HFFc6 (cell line): Measurements from ENCODE around the gene ECE1. TPM values are rescaled to one million over a fixed set of nuclear protein-coding genes. Genes with fewer than 3 reads are reported as not detected.
A peak's percentile ranks its signal among the peaks of the same experiment; 100 is the strongest.

Source experiments
- DNase-seq: peaks from one replicate; pipeline ENCODE4 v3.0.0-alpha.2; 2018
- H3K27ac Mint-ChIP-seq: 2 replicates; pipeline ENCODE4 v1.8.0; 2020; ENCODE audit warnings: mild to moderate bottlenecking, mixed read lengths
- H3K27me3 Mint-ChIP-seq: 2 replicates; pipeline ENCODE4 v1.8.0; 2021; ENCODE audit warnings: mild to moderate bottlenecking, moderate library complexity, mixed read lengths; ENCODE audit not compliant: insufficient read depth
- H3K36me3 Mint-ChIP-seq: 2 replicates; pipeline ENCODE4 v1.8.0; 2021; ENCODE audit warnings: low read depth, mixed read lengths
- H3K4me1 Mint-ChIP-seq: 2 replicates; pipeline ENCODE4 v1.8.0; 2020; ENCODE audit warnings: low read depth, mixed read lengths
- H3K4me3 Mint-ChIP-seq: 2 replicates; pipeline ENCODE4 v1.8.0; 2020; ENCODE audit warnings: mild to moderate bottlenecking, moderate library complexity, mixed read lengths
- H3K9me3 Mint-ChIP-seq: 2 replicates; pipeline ENCODE4 v1.8.0; 2020; ENCODE audit warnings: mild to moderate bottlenecking, mixed read lengths
- CTCF ChIP-seq: fragments of 200-600 bp; sonication (generic); IDR thresholded peaks from 2 replicates; pipeline ENCODE4 v1.5.0; 2021; ENCODE audit warnings: antibody characterized with exemption, mild to moderate bottlenecking
- total RNA-seq, 6 experiments: library from RNA; stranded (reverse); fragmentation: NEBNext Ultra II Directional; extraction: Animal tissue kit (Norgen Biotek cat#: 25700); gene quantifications; 2 replicates in 1 of 6; 3 replicates in 5 of 6; pipeline ENCODE4 v1.2.3, GENCODE V29; 2021

ECE1 gene
- total RNA-seq, 6 experiments from 2014 or later = 116 to 134 (median 124) TPM

- Mint-ChIP-seq H3K4me1 (peaks cover 32% of the 10 kb centered on the region), H3K27ac (no peak overlapping the region), H3K9me3 (no peaks in the 10 kb centered on the region; the same call in 1 of the 2 replicates), H3K4me3 (no peak overlapping the region), H3K36me3 (peaks cover 25% of the 10 kb centered on the region), H3K27me3 (peaks cover 4% of the 10 kb centered on the region)
- no peak for DNase-seq
- TF ChIP-seq CTCF = no peak
Measured at GRCh38 chr1:21266119-21266774, 24.0 kb downstream of the ECE1 start.

DNA sequence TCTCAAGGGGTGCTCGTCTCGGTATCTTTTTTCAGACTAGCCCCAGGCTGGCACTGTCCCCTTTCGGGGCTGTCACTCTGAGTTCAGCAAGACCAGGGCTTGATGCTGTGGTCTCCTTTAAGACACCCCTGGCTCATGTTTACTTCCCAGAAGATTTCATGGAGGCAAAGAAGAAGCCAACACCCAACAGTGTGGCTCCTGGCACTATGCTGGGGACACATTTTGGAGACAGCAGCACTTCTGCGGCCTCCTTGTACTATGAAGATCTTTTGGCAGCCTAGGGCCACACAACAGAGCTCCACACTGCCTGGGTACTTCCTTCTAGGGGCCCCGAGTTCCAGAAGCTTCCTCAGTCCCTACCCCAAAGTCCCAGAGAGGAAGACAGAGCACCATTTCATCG lies 24.6 kb downstream of the ECE1 start:
- Mint-ChIP-seq H3K9me3 (no peaks in the 10 kb centered on the region; the same call in 1 of the 2 replicates), H3K4me1 (peaks cover 38% of the 10 kb centered on the region), H3K27me3 (peaks cover 4% of the 10 kb centered on the region), H3K27ac (0 out of 2 replicates have a peak overlapping the region, but pooled peaks have one; percentile 68), H3K36me3 (peaks cover 26% of the 10 kb centered on the region), H3K4me3 (no peak overlapping the region)
- DNase-seq = no peak
- no peak for TF ChIP-seq CTCF

- Mint-ChIP-seq H3K36me3 (peaks cover 26% of the 10 kb centered on the region), H3K9me3 (no peaks in the 10 kb centered on the region; the same call in 1 of the 2 replicates), H3K4me1 (peaks cover 38% of the 10 kb centered on the region), H3K4me3 (peak overlapping the region; percentile 3; the same call in 1 of the 2 replicates), H3K27me3 (peaks cover 4% of the 10 kb centered on the region), H3K27ac (peak overlapping the region; percentile 68)
- peak; percentile 33 for DNase-seq
- TF ChIP-seq CTCF = no peak
Measured at GRCh38 chr1:21264898-21265297, 25.4 kb downstream of the ECE1 start.

- Mint-ChIP-seq H3K4me3 (no peak overlapping the region), H3K27me3 (peaks cover 4% of the 10 kb centered on the region), H3K4me1 (peaks cover 38% of the 10 kb centered on the region), H3K27ac (peak overlapping the region; percentile 100), H3K36me3 (peaks cover 31% of the 10 kb centered on the region), H3K9me3 (no peaks in the 10 kb centered on the region; the same call in 1 of the 2 replicates)
- no peak for DNase-seq
- TF ChIP-seq CTCF = no peak
Measured at GRCh38 chr1:21263653-21264225, 26.5 kb downstream of the ECE1 start.

GRCh38 chr1:21263052-21263429 lies 27.2 kb downstream of the ECE1 start:
- Mint-ChIP-seq H3K36me3 (peaks cover 33% of the 10 kb centered on the region), H3K9me3 (no peaks in the 10 kb centered on the region; the same call in 1 of the 2 replicates), H3K27me3 (peaks cover 4% of the 10 kb centered on the region), H3K27ac (peak overlapping the region; percentile 100), H3K4me1 (peaks cover 38% of the 10 kb centered on the region), H3K4me3 (peak overlapping the region; percentile 86)
- TF ChIP-seq CTCF = no peak
- DNase-seq = no peak
